Measurements from ENCODE around the gene KRT4.

KRT4 gene

DNA sequence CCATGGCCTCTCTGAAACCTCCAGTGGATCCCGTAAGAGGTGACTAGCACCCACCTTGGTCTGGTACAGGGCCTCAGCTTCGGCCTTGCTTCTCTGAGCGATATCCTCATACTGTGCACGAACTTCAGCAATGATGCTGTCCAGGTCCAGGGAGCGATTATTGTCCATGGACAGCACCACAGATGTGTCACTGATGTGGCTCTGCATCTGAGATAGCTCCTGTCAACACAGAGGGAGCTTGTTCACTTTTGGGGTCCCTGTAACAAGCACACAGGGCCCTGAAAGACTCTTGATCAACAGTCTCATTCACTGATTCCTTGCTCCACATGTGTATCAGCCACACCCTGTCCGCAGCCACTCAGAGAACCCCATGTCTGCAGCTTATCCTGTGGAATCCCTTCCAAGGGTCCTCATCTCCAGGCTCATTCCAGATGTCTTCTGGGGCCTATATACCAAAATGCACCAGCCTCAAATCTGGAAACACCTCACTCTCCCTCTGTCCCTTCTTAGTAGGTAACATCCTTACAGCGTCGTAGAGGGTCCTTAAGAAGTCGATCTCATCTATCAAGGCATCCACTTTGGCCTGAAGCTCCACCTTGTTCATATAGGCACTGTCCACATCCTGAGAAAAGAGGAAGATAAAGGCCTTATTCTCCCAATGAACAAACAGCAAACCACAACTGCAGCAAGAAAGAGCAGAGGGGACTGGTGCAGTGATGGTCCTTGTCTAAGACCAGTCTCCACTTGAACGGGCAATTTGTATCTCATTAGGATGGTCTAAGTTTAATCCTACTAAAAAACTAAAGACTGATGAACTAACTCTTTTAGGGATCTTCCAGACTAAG lies 21.5 kb downstream of the KRT4 start:
- ChIA-PET POLR2A (no interaction called here), CTCF (no interaction called here)
- TF ChIP-seq LEF1 (IDR thresholded peaks at IDR 0.05; ENCODE audit: borderline replicate concordance) (no peak), ZNF384 (IDR thresholded peaks at IDR 0.05) (no peak), ELF4 (IDR thresholded peaks at IDR 0.05) (no peak), L3MBTL2 (conservative IDR thresholded peaks at IDR 0.05) (no peak), SP1 (IDR thresholded peaks at IDR 0.05) (no peak), CTBP1 (IDR thresholded peaks at IDR 0.05; ENCODE audit: borderline replicate concordance) (no peak), PKNOX1 (IDR thresholded peaks at IDR 0.05) (no peak), SUZ12 (IDR thresholded peaks at IDR 0.05) (no peak)
- no peak for DNase-seq (ENCODE audit: extremely low spot score)

DNA sequence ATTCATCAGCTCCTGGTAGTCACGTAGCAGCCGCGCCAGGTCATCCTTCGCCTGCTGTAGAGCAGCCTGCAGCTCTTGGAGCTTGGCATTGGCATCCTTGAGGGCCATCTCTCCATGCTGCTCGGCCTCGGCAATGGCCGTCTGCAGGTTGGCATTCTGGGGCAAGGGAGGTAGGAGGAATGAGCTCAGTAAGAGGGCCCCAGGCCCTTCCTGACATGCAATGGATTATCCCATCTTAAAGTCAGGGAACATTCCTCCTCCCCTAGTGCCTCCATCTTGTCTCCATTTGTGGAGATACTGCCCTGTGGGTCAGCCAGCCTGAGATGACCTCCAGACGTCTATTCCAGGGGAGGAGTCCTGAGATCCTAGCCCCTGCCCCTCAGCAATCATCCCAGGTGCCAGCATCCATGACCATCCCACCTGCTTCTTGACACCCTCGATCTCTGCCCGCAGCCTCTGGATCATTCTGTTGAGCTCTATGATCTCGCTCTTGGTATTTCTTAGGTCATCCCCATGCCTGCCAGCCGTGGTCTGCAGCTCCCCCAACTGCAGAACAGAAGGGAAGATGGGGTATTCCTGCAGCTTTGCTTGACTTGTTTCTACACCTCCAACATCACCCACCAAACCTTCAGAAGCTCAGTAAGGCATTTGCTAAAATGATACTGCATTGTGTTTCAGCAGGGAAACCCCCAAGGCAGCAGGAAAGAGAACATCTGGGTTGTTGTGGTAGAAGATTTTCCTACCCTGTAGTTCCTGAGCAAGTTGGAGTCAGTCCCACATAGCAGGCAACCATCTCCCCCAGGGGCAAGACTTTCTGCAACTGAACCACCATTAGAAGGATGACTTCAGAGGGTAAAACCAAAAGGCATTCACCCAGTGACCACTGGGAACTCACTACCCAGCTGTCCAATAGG lies 22.4 kb downstream of the KRT4 start:
- ChIA-PET POLR2A (no interaction called here), CTCF (no interaction called here)
- DNase-seq (ENCODE audit: extremely low spot score), result no peak
- TF ChIP-seq PKNOX1 (IDR thresholded peaks at IDR 0.05), result no peak
- TF ChIP-seq SP1 (IDR thresholded peaks at IDR 0.05), result no peak
- no peak for TF ChIP-seq SUZ12 (IDR thresholded peaks at IDR 0.05)
- TF ChIP-seq ARNT (IDR thresholded peaks at IDR 0.05), result no peak
- no peak for TF ChIP-seq BHLHE40 (IDR thresholded peaks at IDR 0.05; ENCODE audit: borderline replicate concordance)
- no peak for TF ChIP-seq L3MBTL2 (conservative IDR thresholded peaks at IDR 0.05)
- no peak for TF ChIP-seq TARDBP (IDR thresholded peaks at IDR 0.05)
- no peak for TF ChIP-seq FOXA1 (IDR thresholded peaks at IDR 0.05)
- no peak for TF ChIP-seq LEF1 (IDR thresholded peaks at IDR 0.05; ENCODE audit: borderline replicate concordance)
- no peak for TF ChIP-seq ZNF384 (IDR thresholded peaks at IDR 0.05)
- no peak for TF ChIP-seq FOXM1 (IDR thresholded peaks at IDR 0.05; ENCODE audit: borderline replicate concordance)
- no peak for TF ChIP-seq CTBP1 (IDR thresholded peaks at IDR 0.05; ENCODE audit: borderline replicate concordance)
- TF ChIP-seq FOXK2 (IDR thresholded peaks at IDR 0.05), result no peak

GRCh38 chr12:52790427-52791270 lies 23.3 kb downstream of the KRT4 start:
- TF ChIP-seq FOXK2 (IDR thresholded peaks at IDR 0.05) (no peak), SUZ12 (IDR thresholded peaks at IDR 0.05) (no peak), ELF4 (IDR thresholded peaks at IDR 0.05) (no peak), TARDBP (IDR thresholded peaks at IDR 0.05) (no peak), BHLHE40 (IDR thresholded peaks at IDR 0.05; ENCODE audit: borderline replicate concordance) (no peak), CTBP1 (IDR thresholded peaks at IDR 0.05; ENCODE audit: borderline replicate concordance) (no peak), FOXA1 (IDR thresholded peaks at IDR 0.05) (no peak), HDGF (IDR thresholded peaks at IDR 0.05; ENCODE audit: borderline replicate concordance) (no peak), PKNOX1 (IDR thresholded peaks at IDR 0.05) (no peak), FOXM1 (IDR thresholded peaks at IDR 0.05; ENCODE audit: borderline replicate concordance) (no peak), NFRKB (IDR thresholded peaks at IDR 0.05) (no peak), ARNT (IDR thresholded peaks at IDR 0.05) (no peak), LEF1 (IDR thresholded peaks at IDR 0.05; ENCODE audit: borderline replicate concordance) (no peak), L3MBTL2 (conservative IDR thresholded peaks at IDR 0.05) (no peak)
- ChIA-PET CTCF (no interaction called here), POLR2A (no interaction called here)
- DNase-seq (ENCODE audit: extremely low spot score), result no peak

- DNase-seq (ENCODE audit: extremely low spot score), result no peak
- TF ChIP-seq L3MBTL2 (conservative IDR thresholded peaks at IDR 0.05), result no peak
- TF ChIP-seq ELF4 (IDR thresholded peaks at IDR 0.05), result no peak
- TF ChIP-seq NFRKB (IDR thresholded peaks at IDR 0.05), result no peak
- no peak for TF ChIP-seq TARDBP (IDR thresholded peaks at IDR 0.05)
- TF ChIP-seq ZNF384 (IDR thresholded peaks at IDR 0.05), result no peak
- no peak for TF ChIP-seq FOXA1 (IDR thresholded peaks at IDR 0.05)
- no peak for TF ChIP-seq FOXK2 (IDR thresholded peaks at IDR 0.05)
- TF ChIP-seq BHLHE40 (IDR thresholded peaks at IDR 0.05; ENCODE audit: borderline replicate concordance), result no peak
- no peak for TF ChIP-seq ARNT (IDR thresholded peaks at IDR 0.05)
- ChIA-PET POLR2A (no interaction called here), CTCF (no interaction called here)
These were observed 24.1 kb downstream of the KRT4 start for GRCh38 chr12:52789637-52790426.

Measured in HEK293T (cell line).